Activated effector memory CD4-positive, alpha-beta T cell treated with anti-CD3 and anti-CD28 coated beads, Interleukin-2, amount 50 U/mL, for 16 hours (primary cell): ENCODE results near the gene CYP2W1.

Experiments used
- DNase-seq: peaks from one replicate; pipeline ENCODE4 v3.0.0-alpha.2; 2020

Gene CYP2W1, protein sequence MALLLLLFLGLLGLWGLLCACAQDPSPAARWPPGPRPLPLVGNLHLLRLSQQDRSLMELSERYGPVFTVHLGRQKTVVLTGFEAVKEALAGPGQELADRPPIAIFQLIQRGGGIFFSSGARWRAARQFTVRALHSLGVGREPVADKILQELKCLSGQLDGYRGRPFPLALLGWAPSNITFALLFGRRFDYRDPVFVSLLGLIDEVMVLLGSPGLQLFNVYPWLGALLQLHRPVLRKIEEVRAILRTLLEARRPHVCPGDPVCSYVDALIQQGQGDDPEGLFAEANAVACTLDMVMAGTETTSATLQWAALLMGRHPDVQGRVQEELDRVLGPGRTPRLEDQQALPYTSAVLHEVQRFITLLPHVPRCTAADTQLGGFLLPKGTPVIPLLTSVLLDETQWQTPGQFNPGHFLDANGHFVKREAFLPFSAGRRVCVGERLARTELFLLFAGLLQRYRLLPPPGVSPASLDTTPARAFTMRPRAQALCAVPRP

DNA sequence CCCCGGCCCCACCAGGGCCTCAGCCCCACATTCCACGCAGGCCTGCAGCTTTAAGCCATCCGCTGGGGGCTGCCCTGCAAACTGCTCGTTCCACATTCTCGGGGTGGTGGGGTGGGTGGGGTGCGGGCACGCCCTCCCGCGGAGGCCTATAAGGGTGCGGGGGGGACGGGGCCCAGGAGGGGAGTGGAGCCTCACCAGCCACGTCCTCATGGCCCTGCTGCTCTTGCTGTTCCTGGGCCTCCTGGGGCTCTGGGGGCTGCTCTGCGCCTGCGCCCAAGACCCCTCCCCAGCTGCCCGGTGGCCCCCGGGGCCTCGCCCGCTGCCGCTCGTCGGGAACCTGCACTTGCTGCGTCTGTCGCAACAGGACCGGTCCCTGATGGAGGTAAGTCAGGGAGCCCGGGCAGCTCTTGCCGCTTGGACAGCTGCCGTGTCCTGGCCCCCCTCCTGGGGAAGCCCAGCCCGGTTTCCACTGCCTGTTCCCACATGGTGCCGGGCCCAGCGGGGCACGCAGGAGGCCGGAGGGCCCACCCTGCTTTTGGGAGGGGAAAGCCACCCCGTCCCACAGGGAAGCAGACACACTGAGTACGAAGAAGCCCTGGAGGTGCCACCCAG lies at the start of gene CYP2W1:
CYP2W1 (plus strand) TSS at position 178 of the 612 bp plus-strand sequence; CDS start at position 209, 31 bp downstream.
- DNase-seq, result no peak

GRCh38 chr7:934469-935163 lies 48.4 kb upstream of the CYP2W1 start:
- DNase-seq, result peak; percentile 61

- DNase-seq, result peak; percentile 59
Measured at GRCh38 chr7:935164-935873, 47.7 kb upstream of the CYP2W1 start.

GRCh38 chr7:935874-936385 lies 47.1 kb upstream of the CYP2W1 start:
- no peak for DNase-seq

DNA sequence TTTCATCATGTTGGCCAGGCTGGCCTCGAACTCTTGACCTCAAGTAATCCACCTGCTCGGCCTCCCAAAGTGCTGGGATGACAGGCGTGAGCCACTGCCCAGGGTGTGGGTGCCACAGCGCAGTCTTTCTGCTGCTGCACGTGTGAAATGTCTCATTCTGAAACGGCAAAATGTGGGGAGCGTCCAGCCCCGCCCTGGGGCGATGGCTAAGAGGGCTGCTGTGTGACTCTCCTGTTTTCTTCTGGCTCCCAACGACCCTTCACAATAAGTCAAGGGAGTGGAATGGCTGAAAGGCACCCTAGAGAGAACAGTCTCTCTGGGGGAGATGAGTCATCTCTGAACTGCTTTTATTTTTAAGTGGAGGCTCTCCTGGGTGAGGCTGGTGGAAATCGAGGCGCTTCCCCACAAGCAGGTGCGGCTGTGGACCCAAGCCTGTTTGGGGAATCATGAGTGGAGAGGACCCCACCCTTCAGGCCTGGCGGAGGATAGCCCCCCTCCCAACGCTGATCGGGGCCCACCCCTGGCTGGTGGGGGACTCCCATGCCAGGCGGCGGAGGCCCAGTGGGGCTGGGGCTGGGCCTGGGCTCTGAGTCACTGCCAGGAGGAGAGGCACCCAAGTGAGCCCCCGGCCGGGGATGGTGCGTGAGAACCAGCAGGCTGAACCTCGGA lies 46.5 kb upstream of the CYP2W1 start:
- DNase-seq, result peak; percentile 77

DNA sequence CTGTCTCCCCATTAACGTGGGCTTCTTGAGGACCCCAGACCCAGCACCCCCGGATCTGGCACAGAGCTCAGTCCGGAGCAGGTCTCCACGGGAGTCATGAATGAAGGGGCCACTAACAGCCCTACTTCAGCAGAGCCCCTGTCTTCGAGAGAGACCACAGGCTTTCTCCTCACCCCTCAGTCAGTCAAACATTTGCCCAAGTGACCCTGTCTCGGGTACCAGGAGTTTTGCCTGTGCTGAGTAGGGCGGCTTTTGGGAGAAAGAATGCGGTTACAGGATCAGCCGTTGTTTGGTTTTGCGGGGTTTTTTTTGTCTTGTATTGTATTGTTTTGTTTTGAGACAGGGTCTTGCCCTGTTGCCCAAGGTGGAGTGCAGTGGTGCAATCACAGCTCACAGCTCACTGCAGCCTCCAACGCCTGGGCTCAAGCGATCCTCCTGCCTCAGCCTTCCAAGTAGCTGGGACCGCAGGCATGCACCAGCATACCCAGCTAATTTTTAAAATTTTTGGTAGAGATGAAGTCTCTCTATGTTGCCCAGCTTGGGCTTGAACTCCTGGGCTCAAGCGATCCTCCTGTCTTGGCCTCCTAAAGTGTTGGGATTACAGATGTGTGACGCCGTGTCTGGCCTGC lies 45.0 kb upstream of the CYP2W1 start:
- peak; percentile 47 for DNase-seq

- DNase-seq, result peak; percentile 58
Measured at GRCh38 chr7:938546-939185, 44.3 kb upstream of the CYP2W1 start.

DNA sequence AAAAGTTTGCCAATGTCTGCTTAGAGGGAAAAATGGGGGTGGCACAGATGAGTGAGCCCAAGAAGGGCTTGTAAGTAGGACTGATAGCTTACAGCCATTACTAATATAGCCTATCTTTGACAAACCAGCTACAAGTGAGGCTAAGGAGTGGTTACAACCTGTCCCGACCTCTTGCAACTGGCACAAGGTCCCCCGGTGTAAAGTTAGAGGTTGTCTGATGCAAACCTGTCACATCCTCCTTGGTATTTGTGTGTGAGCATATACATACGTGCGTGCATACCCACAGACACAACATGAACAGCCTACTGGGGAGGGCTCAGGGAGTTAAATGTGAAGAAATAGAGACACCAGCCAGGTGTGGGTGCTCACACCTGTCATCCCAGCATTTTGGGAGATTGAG lies 43.1 kb upstream of the CYP2W1 start:
- DNase-seq, result peak; percentile 21

DNA sequence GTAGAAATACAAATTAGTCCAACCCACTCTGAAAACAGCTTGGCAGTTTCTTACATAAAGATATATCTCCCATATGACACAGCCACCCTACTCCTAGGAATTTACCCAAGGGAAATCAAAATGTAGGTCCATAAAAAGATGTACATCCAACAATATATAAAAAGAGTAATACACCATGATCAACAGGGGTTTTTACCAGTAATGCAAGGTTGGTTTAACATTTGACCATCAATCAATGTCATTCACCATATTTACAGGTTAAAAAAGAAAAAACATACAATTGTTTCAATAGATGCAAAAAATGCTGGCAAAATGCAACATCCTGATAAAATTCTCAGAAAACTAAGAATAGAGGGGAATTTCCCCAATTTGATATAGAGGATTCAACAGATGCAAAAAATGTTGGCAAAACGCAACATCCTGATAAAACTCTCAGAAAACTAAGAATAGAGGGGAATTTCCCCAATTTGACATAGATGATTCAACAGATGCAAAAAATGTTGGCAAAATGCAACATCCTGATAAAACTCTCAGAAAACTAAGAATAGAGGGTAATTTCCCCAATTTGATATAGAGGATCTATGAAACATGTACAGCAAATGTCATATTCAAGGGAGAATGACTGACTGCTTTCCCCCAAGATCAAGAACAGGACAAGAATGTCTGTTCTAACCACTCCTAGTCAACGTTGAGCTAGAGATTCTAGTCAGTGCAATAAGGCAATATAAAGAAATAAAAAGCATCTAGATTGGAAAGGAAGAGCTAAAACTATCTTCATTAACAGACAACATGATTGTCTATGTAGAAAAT lies 42.2 kb upstream of the CYP2W1 start:
- DNase-seq, result no peak

DNA sequence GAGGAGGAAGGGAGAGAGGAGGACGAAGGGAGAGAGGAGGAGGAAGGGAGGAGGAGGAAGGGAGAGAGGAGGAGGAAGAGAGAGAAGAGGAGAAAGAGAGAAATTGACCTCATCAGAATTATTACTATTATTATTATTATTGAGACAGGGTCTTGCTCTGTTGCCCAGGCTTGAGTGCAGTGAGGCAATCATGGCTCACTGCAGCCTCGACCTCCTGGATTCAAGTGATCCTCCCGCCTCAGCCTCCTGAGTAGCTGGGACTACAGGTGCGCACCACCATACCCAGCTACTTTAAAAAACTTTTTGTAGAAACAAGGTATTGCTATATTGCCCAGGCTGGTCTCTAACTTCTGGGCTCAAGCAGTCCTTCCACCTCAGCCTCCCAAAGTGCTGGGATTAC lies 39.2 kb upstream of the CYP2W1 start:
- peak; percentile 24 for DNase-seq

- DNase-seq, result peak; percentile 13
Measured at GRCh38 chr7:944744-945143, 38.2 kb upstream of the CYP2W1 start.

DNA sequence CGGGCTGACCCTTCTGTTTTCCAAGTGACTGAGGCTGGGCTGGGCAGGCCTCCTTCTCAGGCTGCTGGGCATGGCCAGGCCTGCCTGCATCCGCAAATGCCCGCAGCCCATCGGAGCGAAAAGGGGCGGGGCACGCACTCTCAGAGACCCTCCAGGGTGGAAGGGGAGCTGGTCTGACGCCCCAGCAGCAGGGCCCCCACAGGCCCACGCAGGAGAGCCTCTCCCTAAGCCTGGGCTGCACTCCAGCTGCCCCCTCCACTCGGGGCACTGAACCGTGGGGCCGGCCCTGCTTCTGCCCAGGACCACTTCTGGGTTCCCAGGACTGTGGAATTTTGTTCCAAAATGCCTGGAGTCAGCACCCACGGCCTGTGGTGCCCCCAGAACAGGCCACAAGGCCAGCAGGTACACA lies 37.8 kb upstream of the CYP2W1 start:
- peak; percentile 56 for DNase-seq

GRCh38 chr7:945556-946255 lies 37.3 kb upstream of the CYP2W1 start:
- DNase-seq, result peak; percentile 58

- DNase-seq, result peak; percentile 50
Measured at GRCh38 chr7:946256-946996, 36.6 kb upstream of the CYP2W1 start.

GRCh38 chr7:947391-948210 lies 35.4 kb upstream of the CYP2W1 start:
- DNase-seq, result peak; percentile 53

DNA sequence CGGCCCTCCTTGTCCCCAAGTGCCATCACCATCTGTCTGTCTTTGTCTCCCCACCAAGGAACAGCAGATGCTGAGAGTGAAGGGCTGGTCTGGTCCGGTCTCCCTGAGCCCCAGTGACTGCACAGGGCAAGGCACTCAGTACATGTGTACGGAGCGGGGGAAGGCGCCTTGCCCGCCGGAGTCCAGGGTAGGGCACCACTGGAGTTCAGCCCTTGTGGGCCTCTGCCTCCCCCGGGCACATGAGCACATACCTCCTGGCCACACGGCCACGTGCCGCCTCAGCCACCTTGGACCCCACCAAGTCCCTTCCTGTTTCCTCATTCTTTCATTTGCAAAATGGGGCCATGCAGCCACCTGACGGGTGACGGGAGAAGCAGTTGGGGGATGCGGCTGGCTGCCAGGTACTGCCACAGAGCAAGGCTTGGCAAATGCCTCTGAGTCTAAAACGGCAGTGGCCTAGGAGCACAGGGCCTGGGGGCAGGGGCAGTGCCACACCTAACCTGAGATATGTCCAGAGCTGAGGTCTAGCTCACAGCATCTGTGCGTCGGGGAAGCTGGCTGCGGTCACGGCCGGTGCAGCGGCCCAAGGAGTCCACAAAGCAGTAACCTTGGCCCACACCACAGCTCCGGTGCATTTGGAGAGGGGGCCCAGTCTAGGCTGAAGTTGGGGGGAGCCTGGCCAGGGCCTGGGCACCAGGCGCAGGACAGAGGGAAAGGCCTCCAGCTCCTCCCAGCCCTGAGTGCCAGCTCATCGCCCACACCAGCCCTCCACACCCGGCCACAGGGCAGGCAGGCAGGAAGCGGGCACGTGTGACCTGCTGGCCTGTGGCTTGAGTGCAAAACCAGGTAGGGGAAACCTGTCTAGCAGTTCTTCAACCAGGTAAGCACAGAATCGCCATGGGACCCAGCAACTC lies 33.7 kb upstream of the CYP2W1 start:
- peak; percentile 60 for DNase-seq
